Fibroblast of the aortic adventitia (primary cell): ENCODE data around the gene SELPLG. TPM values are rescaled to one million over a fixed set of nuclear protein-coding genes. Genes with fewer than 3 reads are reported as not detected.
"Not testable (repeated sequence)": the region's sequence is repeated elsewhere in the genome, so short reads cannot be mapped to it uniquely, and the experiment has no call there.

Source experiments
- DNase-seq: peaks from one replicate; pipeline ENCODE4 v3.0.0-alpha.2; 2010; ENCODE audit warnings: low read depth
- H3K4me3 ChIP-seq: 2 replicates; pipeline ENCODE4 v1.5.1; 2011; ENCODE audit warnings: low read depth, mild to moderate bottlenecking, control low read depth, low read length, moderate library complexity
- CTCF ChIP-seq: IDR thresholded peaks from 2 replicates; pipeline ENCODE4 v1.5.1; 2011; ENCODE audit warnings: mild to moderate bottlenecking, low read length, control low read depth, inconsistent platforms; ENCODE audit not compliant: insufficient read depth
- total RNA-seq: library from RNA; depleted of rRNA; stranded (reverse); fragments of >200 nt; gene quantifications from 2 replicates; pipeline ENCODE4 v1.2.3, GENCODE V29; 2012; ENCODE audit warnings: low replicate concordance

The SELPLG gene
- total RNA-seq, 1 donor: 1.5 TPM

GRCh38 chr12:108594323-108594903 is 39.3 kb downstream of the SELPLG start:
- DNase-seq: no peak
- no peak for TF ChIP-seq CTCF
- H3K4me3 ChIP-seq: no peak overlapping the region

GRCh38 chr12:108592033-108592909 is 41.4 kb downstream of the SELPLG start:
- no peak for TF ChIP-seq CTCF
- no peak overlapping the region for H3K4me3 ChIP-seq
- DNase-seq: no peak

GRCh38 chr12:108591267-108591980 is 42.3 kb downstream of the SELPLG start:
- no peak overlapping the region for H3K4me3 ChIP-seq
- no peak for TF ChIP-seq CTCF
- DNase-seq: no peak

- not testable (repeated sequence) for DNase-seq, H3K4me3 ChIP-seq
Observed at GRCh38 chr12:108590463-108590862, 43.2 kb downstream of the SELPLG start.

- H3K4me3 ChIP-seq: no peak overlapping the region
- TF ChIP-seq CTCF: no peak
- DNase-seq: no peak
Observed at GRCh38 chr12:108589840-108590229, 43.9 kb downstream of the SELPLG start.

- DNase-seq: peak; percentile 63
Observed at GRCh38 chr12:108589028-108589839, 44.5 kb downstream of the SELPLG start.

More at GRCh38 chr12:108589028-108589839, 44.5 kb downstream of the SELPLG start:
- no peak overlapping the region for H3K4me3 ChIP-seq
- no peak for TF ChIP-seq CTCF
